ENCODE data around the gene SCAF8. TPM values are rescaled to one million over a fixed set of nuclear protein-coding genes. Genes with fewer than 3 reads are reported as not detected.
"Not testable (repeated sequence)": the region's sequence is repeated elsewhere in the genome, so short reads cannot be mapped to it uniquely, and the experiment has no call there.

Gene SCAF8
- total RNA-seq, 2 experiments from 2014 or later: 39.8 to 43.8 TPM

- no peak overlapping the region for H3K4me3 Mint-ChIP-seq
- H3K4me1 Mint-ChIP-seq: peaks cover 36% of the 10 kb centered on the region
- H3K27ac Mint-ChIP-seq: no peak overlapping the region
- H3K9me3 Mint-ChIP-seq: peaks cover 1% of the 10 kb centered on the region
- peaks cover 35% of the 10 kb centered on the region for H3K36me3 Mint-ChIP-seq
- no peaks in the 10 kb centered on the region for H3K27me3 Mint-ChIP-seq
- no peak for DNase-seq
Observed at GRCh38 chr6:154785075-154785474, 51.9 kb downstream of the SCAF8 start.

GRCh38 chr6:154786144-154786868, 53.1 kb downstream of the SCAF8 start:
- no peaks in the 10 kb centered on the region for H3K9me3 Mint-ChIP-seq
- peak overlapping the region; percentile 19 for H3K27ac Mint-ChIP-seq
- H3K27me3 Mint-ChIP-seq: no peaks in the 10 kb centered on the region
- H3K4me1 Mint-ChIP-seq: peaks cover 32% of the 10 kb centered on the region
- H3K36me3 Mint-ChIP-seq: peaks cover 27% of the 10 kb centered on the region
- DNase-seq: no peak
- H3K4me3 Mint-ChIP-seq: no peak overlapping the region

GRCh38 chr6:154791556-154792317, 58.5 kb downstream of the SCAF8 start:
- Mint-ChIP-seq H3K4me1 (peaks cover 14% of the 10 kb centered on the region), H3K27ac (peak overlapping the region; percentile 10), H3K36me3 (peaks cover 30% of the 10 kb centered on the region), H3K9me3 (no peaks in the 10 kb centered on the region), H3K27me3 (no peaks in the 10 kb centered on the region), H3K4me3 (no peak overlapping the region)
- no peak for DNase-seq

- H3K4me1 Mint-ChIP-seq: peaks cover 12% of the 10 kb centered on the region
- H3K4me3 Mint-ChIP-seq: no peak overlapping the region
- peaks cover 30% of the 10 kb centered on the region for H3K36me3 Mint-ChIP-seq
- DNase-seq: no peak
- H3K27ac Mint-ChIP-seq: peak overlapping the region; percentile 10
- H3K9me3 Mint-ChIP-seq: no peaks in the 10 kb centered on the region
- H3K27me3 Mint-ChIP-seq: no peaks in the 10 kb centered on the region
Observed at GRCh38 chr6:154792325-154792724, 59.1 kb downstream of the SCAF8 start.

GRCh38 chr6:154792761-154793160, 59.5 kb downstream of the SCAF8 start:
- no peak overlapping the region for H3K4me3 Mint-ChIP-seq
- DNase-seq: no peak
- H3K36me3 Mint-ChIP-seq: peaks cover 29% of the 10 kb centered on the region
- H3K27ac Mint-ChIP-seq: no peak overlapping the region
- no peaks in the 10 kb centered on the region for H3K27me3 Mint-ChIP-seq
- peaks cover 12% of the 10 kb centered on the region for H3K4me1 Mint-ChIP-seq
- no peaks in the 10 kb centered on the region for H3K9me3 Mint-ChIP-seq

GRCh38 chr6:154796484-154796883, 63.3 kb downstream of the SCAF8 start:
- DNase-seq: no peak
- H3K4me3 Mint-ChIP-seq: no peak overlapping the region
- no peaks in the 10 kb centered on the region for H3K27me3 Mint-ChIP-seq
- peak overlapping the region; percentile 14 for H3K27ac Mint-ChIP-seq
- peaks cover 21% of the 10 kb centered on the region for H3K4me1 Mint-ChIP-seq
- peaks cover 36% of the 10 kb centered on the region for H3K36me3 Mint-ChIP-seq
- no peaks in the 10 kb centered on the region for H3K9me3 Mint-ChIP-seq

GRCh38 chr6:154797857-154798256, 64.6 kb downstream of the SCAF8 start:
- Mint-ChIP-seq H3K4me3 (no peak overlapping the region), H3K36me3 (peaks cover 35% of the 10 kb centered on the region), H3K9me3 (no peaks in the 10 kb centered on the region), H3K4me1 (peaks cover 14% of the 10 kb centered on the region), H3K27me3 (no peaks in the 10 kb centered on the region), H3K27ac (no peak overlapping the region)
- DNase-seq: no peak

GRCh38 chr6:154800338-154800737, 67.1 kb downstream of the SCAF8 start:
- peaks cover 34% of the 10 kb centered on the region for H3K36me3 Mint-ChIP-seq
- no peak for DNase-seq
- no peak overlapping the region for H3K4me3 Mint-ChIP-seq
- no peaks in the 10 kb centered on the region for H3K27me3 Mint-ChIP-seq
- H3K27ac Mint-ChIP-seq: peak overlapping the region; percentile 64
- no peaks in the 10 kb centered on the region for H3K9me3 Mint-ChIP-seq
- peaks cover 16% of the 10 kb centered on the region for H3K4me1 Mint-ChIP-seq

- Mint-ChIP-seq H3K4me1 (peaks cover 4% of the 10 kb centered on the region), H3K9me3 (no peaks in the 10 kb centered on the region), H3K4me3 (no peak overlapping the region), H3K27me3 (no peaks in the 10 kb centered on the region), H3K27ac (no peak overlapping the region), H3K36me3 (peaks cover 23% of the 10 kb centered on the region)
- no peak for DNase-seq
Observed at GRCh38 chr6:154805288-154805911, 72.2 kb downstream of the SCAF8 start.

GRCh38 chr6:154806804-154807203, 73.6 kb downstream of the SCAF8 start:
- H3K9me3 Mint-ChIP-seq: no peaks in the 10 kb centered on the region
- H3K27ac Mint-ChIP-seq: no peak overlapping the region
- no peak for DNase-seq
- H3K4me1 Mint-ChIP-seq: peaks cover 3% of the 10 kb centered on the region
- H3K27me3 Mint-ChIP-seq: no peaks in the 10 kb centered on the region
- H3K36me3 Mint-ChIP-seq: peaks cover 32% of the 10 kb centered on the region
- H3K4me3 Mint-ChIP-seq: no peak overlapping the region

GRCh38 chr6:154811663-154812062, 78.4 kb downstream of the SCAF8 start:
- not testable (repeated sequence) for H3K4me1 Mint-ChIP-seq, H3K27ac Mint-ChIP-seq, H3K27me3 Mint-ChIP-seq, DNase-seq, H3K9me3 Mint-ChIP-seq, H3K4me3 Mint-ChIP-seq
- peaks cover 38% of the 10 kb centered on the region for H3K36me3 Mint-ChIP-seq

GRCh38 chr6:154814063-154814462, 80.8 kb downstream of the SCAF8 start:
- DNase-seq: no peak
- Mint-ChIP-seq H3K9me3 (no peaks in the 10 kb centered on the region), H3K36me3 (peaks cover 36% of the 10 kb centered on the region), H3K27me3 (no peaks in the 10 kb centered on the region), H3K27ac (no peak overlapping the region), H3K4me3 (no peak overlapping the region), H3K4me1 (peaks cover 4% of the 10 kb centered on the region)

- no peak overlapping the region for H3K27ac Mint-ChIP-seq
- H3K9me3 Mint-ChIP-seq: no peaks in the 10 kb centered on the region
- peaks cover 26% of the 10 kb centered on the region for H3K36me3 Mint-ChIP-seq
- peaks cover 6% of the 10 kb centered on the region for H3K4me1 Mint-ChIP-seq
- DNase-seq: no peak
- H3K27me3 Mint-ChIP-seq: no peaks in the 10 kb centered on the region
- H3K4me3 Mint-ChIP-seq: no peak overlapping the region
Observed at GRCh38 chr6:154815938-154816820, 83.0 kb downstream of the SCAF8 start.

GRCh38 chr6:154821099-154821498, 87.9 kb downstream of the SCAF8 start:
- Mint-ChIP-seq H3K9me3 (no peaks in the 10 kb centered on the region), H3K27me3 (no peaks in the 10 kb centered on the region), H3K27ac (no peak overlapping the region), H3K4me3 (no peak overlapping the region), H3K36me3 (peaks cover 27% of the 10 kb centered on the region), H3K4me1 (peaks cover 10% of the 10 kb centered on the region)
- no peak for DNase-seq

GRCh38 chr6:154821638-154822037, 88.4 kb downstream of the SCAF8 start:
- no peak overlapping the region for H3K27ac Mint-ChIP-seq
- H3K27me3 Mint-ChIP-seq: no peaks in the 10 kb centered on the region
- H3K36me3 Mint-ChIP-seq: peaks cover 23% of the 10 kb centered on the region
- no peak for DNase-seq
- H3K4me3 Mint-ChIP-seq: no peak overlapping the region
- H3K4me1 Mint-ChIP-seq: peaks cover 6% of the 10 kb centered on the region
- no peaks in the 10 kb centered on the region for H3K9me3 Mint-ChIP-seq

Measured in activated naive CD8-positive, alpha-beta T cell treated with anti-CD3 and anti-CD28 coated beads for 36 hours (primary cell).